Mucosa of descending colon (tissue), 3 donors: Measurements from ENCODE around the gene DPM2. TPM values are rescaled to one million over a fixed set of nuclear protein-coding genes. Genes with fewer than 3 reads are reported as not detected.

ENCODE experiments used
- ATAC-seq: fragments of 200-7000 bp; cut with Tn5 transposase; one replicate; pipeline ENCODE4 v1.9.1; 2020; ENCODE audit warnings: mild to moderate bottlenecking, moderate library complexity
- DNase-seq, 3 donors: peaks; one replicate each; pipeline ENCODE4 v3.0.0-alpha.2; 2020
- H3K36me3 ChIP-seq: fragments of 200-600 bp; one replicate; pipeline ENCODE4 v1.8.0; 2021; ENCODE audit warnings: low read depth, mild to moderate bottlenecking
- H3K4me1 ChIP-seq: fragments of 200-600 bp; one replicate; pipeline ENCODE4 v1.8.0; 2021; ENCODE audit warnings: low read depth, mild to moderate bottlenecking
- H3K4me3 ChIP-seq: fragments of 200-600 bp; one replicate; pipeline ENCODE4 v1.8.0; 2021; ENCODE audit warnings: mild to moderate bottlenecking
- H3K9me3 ChIP-seq: fragments of 200-600 bp; one replicate; pipeline ENCODE4 v1.8.0; 2021; ENCODE audit warnings: mild to moderate bottlenecking
- CTCF ChIP-seq: fragments of 200-600 bp; IDR thresholded peaks from one replicate; pipeline ENCODE4 v1.8.0; 2022; ENCODE audit warnings: antibody characterized with exemption, mild to moderate bottlenecking
- intact Hi-C, 2 donors: fragments of 100-400 bp; cut with DNase I in 1 of 2; cut with micrococcal nuclease in 1 of 2; formaldehyde crosslinking; loops; one replicate each; pipeline versions ENCODE4 v1.11.0 to v1.11.1; 2022; cut with DNase I, micrococcal nuclease
- total RNA-seq, 3 donors: library from RNA; stranded (reverse); fragmentation: NEBNext Ultra II Directional in 2 of 3; extraction: Animal tissue kit (Norgen Biotek cat#: 25700) in 2 of 3; gene quantifications; one replicate each; pipeline versions ENCODE4 v1.2.1 to v1.2.4, GENCODE V29; 2021 to 2023
- donor health status: DM: no; HTN: no; CAD: no; lungs with moderate emphysema.
- donor health status: DM: no; HTN: no; CAD: no.
- donor health status: DM: no; HTN: yes; CAD: no.

Gene DPM2
- total RNA-seq, 3 donors from 2014 or later = 23.0 to 30.4 (median 29.4) TPM

- TF ChIP-seq CTCF = no peak
- DNase-seq (no peak), ATAC-seq (no peak)
- Histone ChIP-seq H3K4me1 (peaks cover 26% of the 10 kb centered on the region), H3K36me3 (peaks cover under 1% of the 10 kb centered on the region), H3K9me3 (no peaks in the 10 kb centered on the region), H3K4me3 (no peak overlapping the region)
- intact Hi-C loops = loop anchor here (10.0 kb wide), 1 partner anchor 165 kb away; no protein-coding TSS in a partner anchor
Measured at GRCh38 chr9:127949827-127950512, 12.3 kb upstream of the DPM2 start.

GRCh38 chr9:127947841-127948710 lies 10.4 kb upstream of the DPM2 start:
- intact Hi-C loops = loop anchor here in 1 of 2 donors (10.0 kb wide), 1 partner anchor 167 kb away; no protein-coding TSS in a partner anchor
- DNase-seq (no peak), ATAC-seq (no peak)
- TF ChIP-seq CTCF = no peak
- Histone ChIP-seq H3K4me1 (peaks cover 10% of the 10 kb centered on the region), H3K36me3 (peaks cover 5% of the 10 kb centered on the region), H3K4me3 (no peak overlapping the region), H3K9me3 (no peaks in the 10 kb centered on the region)

GRCh38 chr9:127946728-127947127 lies 9.1 kb upstream of the DPM2 start:
- DNase-seq (peak in 1 of 3 donors; percentile 25), ATAC-seq (no peak)
- peaks cover 5% of the 10 kb centered on the region for H3K36me3 ChIP-seq
- no peak overlapping the region for H3K4me3 ChIP-seq
- H3K9me3 ChIP-seq = no peaks in the 10 kb centered on the region
- no peak for TF ChIP-seq CTCF
- intact Hi-C loops = loop anchor here in 1 of 2 donors (10.0 kb wide), 1 partner anchor 168 kb away; no protein-coding TSS in a partner anchor
- H3K4me1 ChIP-seq = peaks cover 3% of the 10 kb centered on the region

GRCh38 chr9:127945942-127946341 lies 8.3 kb upstream of the DPM2 start:
- no peak for TF ChIP-seq CTCF
- intact Hi-C loops = loop anchor here in 1 of 2 donors (10.0 kb wide), 1 partner anchor 169 kb away; no protein-coding TSS in a partner anchor
- H3K4me1 ChIP-seq = peaks cover 3% of the 10 kb centered on the region

GRCh38 chr9:127945338-127945737 lies 7.7 kb upstream of the DPM2 start:
- Histone ChIP-seq H3K36me3 (peaks cover 5% of the 10 kb centered on the region), H3K4me1 (peaks cover 3% of the 10 kb centered on the region), H3K4me3 (no peak overlapping the region), H3K9me3 (no peaks in the 10 kb centered on the region)
- DNase-seq = no peak
- intact Hi-C loops = loop anchor here in 1 of 2 donors (10.0 kb wide), 1 partner anchor 169 kb away; no protein-coding TSS in a partner anchor
- ATAC-seq = no peak
- no peak for TF ChIP-seq CTCF

More at GRCh38 chr9:127945942-127946341, 8.3 kb upstream of the DPM2 start:
- DNase-seq (peak in 1 of 3 donors; percentile 40), ATAC-seq (no peak)
- peaks cover 5% of the 10 kb centered on the region for H3K36me3 ChIP-seq
- H3K4me3 ChIP-seq = no peak overlapping the region
- no peaks in the 10 kb centered on the region for H3K9me3 ChIP-seq
